CD4-positive, alpha-beta T cell (primary cell): ENCODE data around the gene TENT5C. TPM values are rescaled to one million over a fixed set of nuclear protein-coding genes. Genes with fewer than 3 reads are reported as not detected.

Source experiments
- ATAC-seq: fragments of 200-7000 bp; cut with Tn5 transposase; one replicate; pipeline ENCODE4 v1.10.0; 2022; ENCODE audit warnings: mild to moderate bottlenecking; ENCODE audit not compliant: poor library complexity
- CTCF ChIA-PET: fragments of 350-600 bp; sonication (Branson Sonifier 250); formaldehyde crosslinking; loops from one replicate; lab custom pipeline; 2021; ENCODE audit warnings: antibody characterized with exemption, inconsistent platforms; lab: Charles Lee
- POLR2A ChIA-PET: fragments of 350-600 bp; sonication (Branson Sonifier 250); formaldehyde crosslinking; loops from one replicate; lab custom pipeline; 2021; ENCODE audit warnings: antibody characterized with exemption, inconsistent platforms; lab: Charles Lee
- DNase-seq, 14 experiments: peaks; one replicate each; pipeline ENCODE4 v3.0.0-alpha.2; 2013 to 2020; ENCODE audit warnings: mixed read lengths in 2 of 14
- H3K27ac ChIP-seq, 2 donors: one replicate each; pipeline versions ENCODE4 v1.5.1 to v1.7.0; 2013; ENCODE audit warnings: low read length in 2 of 2, low read depth in 1 of 2, mild to moderate bottlenecking in 1 of 2
- H3K27me3 ChIP-seq, 2 experiments: 1 replicate in 1 of 2; 2 replicates in 1 of 2; pipeline versions ENCODE4 v1.6.1 to v1.7.0; 2013; ENCODE audit warnings: low read length in 2 of 2, control low read depth in 1 of 2, mild to moderate bottlenecking in 1 of 2, moderate library complexity in 1 of 2; ENCODE audit not compliant: insufficient read depth in 2 of 2, control insufficient read depth in 1 of 2
- H3K36me3 ChIP-seq: one replicate; pipeline ENCODE4 v1.6.1; 2013; ENCODE audit warnings: low read length, control low read depth; ENCODE audit not compliant: insufficient read depth
- H3K4me1 ChIP-seq: one replicate; pipeline ENCODE4 v1.6.1; 2013; ENCODE audit warnings: low read length, control low read depth; ENCODE audit not compliant: insufficient read depth
- H3K4me3 ChIP-seq: one replicate; pipeline ENCODE4 v1.5.1; 2013; ENCODE audit warnings: mild to moderate bottlenecking, low read length, moderate library complexity
- H3K9me3 ChIP-seq, 2 experiments: 1 replicate in 1 of 2; 2 replicates in 1 of 2; pipeline versions ENCODE4 v1.6.1 to v1.7.0; 2013; ENCODE audit warnings: low read length in 2 of 2, mild to moderate bottlenecking in 2 of 2, control low read depth in 1 of 2, moderate library complexity in 1 of 2; ENCODE audit not compliant: control insufficient read depth in 1 of 2, insufficient read depth in 1 of 2
- H3K27ac Mint-ChIP-seq: one replicate; pipeline ENCODE4 v1.8.0; 2020; ENCODE audit warnings: mixed read lengths
- H3K27me3 Mint-ChIP-seq: one replicate; pipeline ENCODE4 v1.8.0; 2021; ENCODE audit warnings: mixed read lengths
- H3K36me3 Mint-ChIP-seq: one replicate; pipeline ENCODE4 v1.8.0; 2021; ENCODE audit warnings: low read depth, mixed read lengths
- H3K4me1 Mint-ChIP-seq: one replicate; pipeline ENCODE4 v1.8.0; 2021; ENCODE audit warnings: low read depth, mixed read lengths
- H3K4me3 Mint-ChIP-seq: one replicate; pipeline ENCODE4 v1.8.0; 2020; ENCODE audit warnings: mild to moderate bottlenecking, mixed read lengths
- H3K9me3 Mint-ChIP-seq: one replicate; pipeline ENCODE4 v1.8.0; 2020; ENCODE audit warnings: mixed read lengths
- CTCF ChIP-seq: fragments of 200-600 bp; IDR thresholded peaks from one replicate; pipeline ENCODE4 v1.8.0; 2022; ENCODE audit warnings: antibody characterized with exemption, mild to moderate bottlenecking
- intact Hi-C, 2 experiments: fragments of 100-400 bp; cut with DNase I in 1 of 2; cut with micrococcal nuclease in 1 of 2; formaldehyde crosslinking; loops; one replicate each; pipeline versions ENCODE4 v1.15.1 to v1.9.0; 2023 to 2025; cut with DNase I, micrococcal nuclease
- total RNA-seq, 174 experiments: library from RNA in 2 of 174; stranded (reverse) in 2 of 174; gene quantifications; one replicate each; pipeline ENCODE4 v1.2.3 and lab custom pipeline; 2021 to 2026

Gene TENT5C
- total RNA-seq, 2 experiments from 2014 or later: 122 to 123 TPM

GRCh38 chr1:117615474-117615873 is 9.6 kb downstream of the TENT5C start:
- Histone ChIP-seq H3K4me3 (no peak overlapping the region), H3K9me3 (no peaks in the 10 kb centered on the region), H3K36me3 (peaks cover 9% of the 10 kb centered on the region), H3K27ac (no peak overlapping the region), H3K4me1 (peaks cover 61% of the 10 kb centered on the region), H3K27me3 (no peaks in the 10 kb centered on the region)
- TF ChIP-seq CTCF: no peak
- Mint-ChIP-seq H3K4me1 (peaks cover 78% of the 10 kb centered on the region), H3K27ac (no peak overlapping the region), H3K4me3 (peak overlapping the region; percentile 9), H3K27me3 (no peaks in the 10 kb centered on the region), H3K9me3 (no peaks in the 10 kb centered on the region), H3K36me3 (peaks cover 41% of the 10 kb centered on the region)
- intact Hi-C loops: no loop called here
- CTCF ChIA-PET: no interaction called here
- POLR2A ChIA-PET: no interaction called here
- ATAC-seq: peak; percentile 41
- peak in 7 of 14 experiments; percentile 7 to 78 (median 17) for DNase-seq

- no peak overlapping the region for H3K4me3 Mint-ChIP-seq
- POLR2A ChIA-PET: interaction anchor here (1.2 kb wide), 1 partner anchor 16 kb away, joined by 3 read pairs; no protein-coding TSS in a partner anchor
- no peak for DNase-seq
- no peak for TF ChIP-seq CTCF
- CTCF ChIA-PET: no interaction called here
- H3K36me3 Mint-ChIP-seq: peaks cover 42% of the 10 kb centered on the region
- no peak overlapping the region for H3K4me3 ChIP-seq
- H3K4me1 ChIP-seq: peaks cover 58% of the 10 kb centered on the region
- H3K9me3 Mint-ChIP-seq: no peaks in the 10 kb centered on the region
- H3K27me3 Mint-ChIP-seq: no peaks in the 10 kb centered on the region
- H3K27me3 ChIP-seq: no peaks in the 10 kb centered on the region
- no peak overlapping the region for H3K27ac Mint-ChIP-seq
- intact Hi-C loops: no loop called here
- no peak for ATAC-seq
- H3K9me3 ChIP-seq: no peaks in the 10 kb centered on the region
- H3K4me1 Mint-ChIP-seq: peaks cover 75% of the 10 kb centered on the region
- H3K36me3 ChIP-seq: peaks cover 15% of the 10 kb centered on the region
- H3K27ac ChIP-seq: no peak overlapping the region
Observed at GRCh38 chr1:117616356-117616755, 10.5 kb downstream of the TENT5C start.

- no peak overlapping the region for H3K27ac ChIP-seq
- POLR2A ChIA-PET: interaction anchor here (1.2 kb wide), 1 partner anchor 15 kb away, joined by 3 read pairs; no protein-coding TSS in a partner anchor
- no peaks in the 10 kb centered on the region for H3K27me3 ChIP-seq
- H3K4me1 ChIP-seq: peaks cover 55% of the 10 kb centered on the region
- peaks cover 19% of the 10 kb centered on the region for H3K36me3 ChIP-seq
- ATAC-seq (no peak), DNase-seq (no peak)
- no peaks in the 10 kb centered on the region for H3K27me3 Mint-ChIP-seq
- no peaks in the 10 kb centered on the region for H3K9me3 ChIP-seq
- H3K9me3 Mint-ChIP-seq: no peaks in the 10 kb centered on the region
- peaks cover 75% of the 10 kb centered on the region for H3K4me1 Mint-ChIP-seq
- no peak overlapping the region for H3K27ac Mint-ChIP-seq
- CTCF ChIA-PET: interaction anchor here (0.7 to 1.4 kb wide), 2 partner anchors 8 to 48 kb away, joined by 3 to 5 read pairs; no protein-coding TSS in a partner anchor
- H3K4me3 Mint-ChIP-seq: no peak overlapping the region
- intact Hi-C loops: no loop called here
- no peak overlapping the region for H3K4me3 ChIP-seq
- no peak for TF ChIP-seq CTCF
- H3K36me3 Mint-ChIP-seq: peaks cover 43% of the 10 kb centered on the region
Observed at GRCh38 chr1:117616967-117617366, 11.1 kb downstream of the TENT5C start.
